Body of pancreas (tissue), 4 donors: ENCODE measurements around the gene ECM2.

ENCODE experiments used
- CTCF ChIP-seq, 7 experiments: fragments of 450-650 bp in 4 of 7; fragments of 200-600 bp in 3 of 7; sonication (generic) in 3 of 7; IDR thresholded peaks; one replicate each; pipeline ENCODE4 v1.5.1; 2016 to 2019; ENCODE audit warnings: antibody characterized with exemption in 7 of 7
- POLR2A ChIP-seq, 3 donors: fragments of 450-650 bp; IDR thresholded peaks; one replicate each; pipeline ENCODE4 v1.6.1; 2016; ENCODE audit warnings: antibody characterized with exemption in 3 of 3, mild to moderate bottlenecking in 2 of 3

- TF ChIP-seq POLR2A (IDR thresholded peaks at IDR 0.05) = no peak
- TF ChIP-seq CTCF (IDR thresholded peaks at IDR 0.05) = no peak
These were observed 40.4 kb upstream of the ECM2 start for GRCh38 chr9:92576175-92576574.
